H1 (cell line): ENCODE measurements around the gene SGK1. TPM values are rescaled to one million over a fixed set of nuclear protein-coding genes. Genes with fewer than 3 reads are reported as not detected.

Source experiments
- CTCF ChIA-PET: fragments of 300-600 bp; sonication (Branson Sonifier 250); formaldehyde crosslinking; loops from one replicate; lab custom pipeline; 2021; ENCODE audit not compliant: partially characterized antibody; lab: Charles Lee
- POLR2A ChIA-PET: fragments of 300-600 bp; sonication (Branson Sonifier 250); formaldehyde crosslinking; loops from one replicate; lab custom pipeline; 2021; ENCODE audit warnings: inconsistent platforms; ENCODE audit not compliant: partially characterized antibody; lab: Charles Lee
- DNase-seq, 2 experiments: peaks; one replicate each; pipeline versions ENCODE4 v3.0.0 to v3.0.0-alpha.2; 2010 to 2022; ENCODE audit warnings: low spot score in 2 of 2, low read depth in 1 of 2, mixed read lengths in 1 of 2
- FAIRE-seq: peaks from 2 replicates; lab custom pipeline; 2011; peaks lifted over from hg19 to GRCh38; lab: Jason Lieb, UNC
- H2AFZ ChIP-seq: 2 replicates; pipeline ENCODE4 v1.8.1; 2012; ENCODE audit warnings: low read length, inconsistent platforms
- H2AK5ac ChIP-seq: 2 replicates; pipeline ENCODE4 v1.6.1; 2013; ENCODE audit warnings: low read depth, low read length
- H2BK120ac ChIP-seq: replicated peaks from 2 replicates; pipeline ENCODE3; 2013; ENCODE audit warnings: low read depth, low read length, inconsistent platforms
- H2BK12ac ChIP-seq: 2 replicates; pipeline ENCODE4 v1.6.1; 2013; ENCODE audit warnings: low read depth, low read length
- H2BK15ac ChIP-seq: 2 replicates; pipeline ENCODE4 v1.6.1; 2013; ENCODE audit warnings: low read length
- H2BK20ac ChIP-seq: 2 replicates; pipeline ENCODE4 v1.6.1; 2013; ENCODE audit warnings: low read length
- H2BK5ac ChIP-seq: 2 replicates; pipeline ENCODE4 v1.6.1; 2013; ENCODE audit warnings: low read depth, low read length
- H3K14ac ChIP-seq: 2 replicates; pipeline ENCODE4 v1.6.1; 2013; ENCODE audit warnings: inconsistent platforms; ENCODE audit not compliant: insufficient read length
- H3K18ac ChIP-seq: 2 replicates; pipeline ENCODE4 v1.6.1; 2013; ENCODE audit warnings: low read length; ENCODE audit errors: extremely low read depth
- H3K23ac ChIP-seq: 2 replicates; pipeline ENCODE4 v1.6.1; 2013; ENCODE audit warnings: inconsistent platforms; ENCODE audit not compliant: insufficient read length
- H3K23me2 ChIP-seq: 2 replicates; pipeline ENCODE4 v1.6.1; 2013; ENCODE audit warnings: low read depth, low read length
- H3K27ac ChIP-seq: 2 replicates; pipeline ENCODE4 v1.6.1; 2011; ENCODE audit warnings: low read depth, low read length, inconsistent platforms
- H3K27me3 ChIP-seq, 4 experiments: replicated peaks in 1 of 4; 1 replicate in 1 of 4; 2 replicates in 3 of 4; pipeline versions ENCODE4 v1.6.1 to v1.8.1; 2011 to 2013; ENCODE audit warnings: low read length in 3 of 4, mild to moderate bottlenecking in 3 of 4, inconsistent platforms in 2 of 4, mixed read lengths in 2 of 4, moderate library complexity in 1 of 4; ENCODE audit not compliant: control insufficient read depth in 3 of 4, insufficient read depth in 3 of 4; ENCODE audit errors: extremely low read depth in 1 of 4
- H3K36me3 ChIP-seq, 4 experiments: 2 replicates each; pipeline versions ENCODE4 v1.6.1 to v1.8.1; 2011 to 2013; ENCODE audit warnings: mild to moderate bottlenecking in 4 of 4, low read length in 3 of 4, moderate library complexity in 2 of 4, control low read depth in 1 of 4, inconsistent platforms in 1 of 4; ENCODE audit not compliant: insufficient read depth in 4 of 4, control insufficient read depth in 2 of 4
- H3K4ac ChIP-seq: replicated peaks from 2 replicates; pipeline ENCODE3; 2013; ENCODE audit warnings: low read length, low read depth, mixed read lengths, inconsistent platforms; ENCODE audit not compliant: insufficient read length
- H3K4me1 ChIP-seq, 4 experiments: replicated peaks in 1 of 4; 1 replicate in 1 of 4; 2 replicates in 3 of 4; pipeline versions ENCODE4 v1.6.1 to v1.8.1; 2011 to 2013; ENCODE audit warnings: low read length in 3 of 4, inconsistent platforms in 2 of 4, mixed read lengths in 1 of 4; ENCODE audit not compliant: insufficient read depth in 4 of 4, control insufficient read depth in 3 of 4
- H3K4me2 ChIP-seq, 2 experiments: 2 replicates each; pipeline versions ENCODE4 v1.6.1 to v1.8.1; 2011 to 2013; ENCODE audit warnings: low read depth in 2 of 2, low read length in 2 of 2, control low read depth in 1 of 2, inconsistent platforms in 1 of 2, mild to moderate bottlenecking in 1 of 2; ENCODE audit not compliant: insufficient read depth in 1 of 2
- H3K4me3 ChIP-seq, 4 experiments: fragments of 200-600, 300-600 bp in 1 of 4; sonication (generic), shearing (Covaris generic), sonication (Bioruptor Twin) in 1 of 4; 2 replicates each; pipeline versions ENCODE4 v1.5.1 to v1.8.1; 2011 to 2016; ENCODE audit warnings: low read length in 4 of 4, low read depth in 3 of 4, control low read depth in 2 of 4, inconsistent platforms in 2 of 4, mild to moderate bottlenecking in 2 of 4, mixed read lengths in 1 of 4, moderate library complexity in 1 of 4; ENCODE audit not compliant: insufficient read depth in 2 of 4; ENCODE audit errors: extremely low read depth in 1 of 4
- H3K56ac ChIP-seq: replicated peaks from 2 replicates; pipeline ENCODE3; 2013; ENCODE audit warnings: low read depth, mild to moderate bottlenecking, mixed read lengths, low read length, inconsistent platforms; ENCODE audit not compliant: insufficient read length
- H3K79me1 ChIP-seq: 2 replicates; pipeline ENCODE4 v1.6.1; 2013; ENCODE audit warnings: low read depth, low read length, control low read depth
- H3K79me2 ChIP-seq, 2 experiments: 2 replicates each; pipeline versions ENCODE4 v1.6.1 to v1.8.1; 2012 to 2013; ENCODE audit warnings: low read length in 2 of 2, mild to moderate bottlenecking in 2 of 2, inconsistent platforms in 1 of 2; ENCODE audit not compliant: insufficient read depth in 2 of 2, control insufficient read depth in 1 of 2
- H3K9ac ChIP-seq, 4 experiments: replicated peaks in 1 of 4; 1 replicate in 1 of 4; 2 replicates in 3 of 4; pipeline versions ENCODE4 v1.6.1 to v1.8.1; 2011 to 2013; ENCODE audit warnings: low read depth in 3 of 4, low read length in 3 of 4, control low read depth in 2 of 4, mild to moderate bottlenecking in 2 of 4, moderate library complexity in 2 of 4, inconsistent platforms in 1 of 4; ENCODE audit errors: extremely low read depth in 1 of 4
- H3K9me3 ChIP-seq, 2 experiments: 2 replicates each; pipeline versions ENCODE4 v1.6.1 to v1.8.1; 2012 to 2013; ENCODE audit warnings: mild to moderate bottlenecking in 2 of 2, moderate library complexity in 2 of 2, control low read depth in 1 of 2, inconsistent platforms in 1 of 2, low read depth in 1 of 2, low read length in 1 of 2, mixed read lengths in 1 of 2; ENCODE audit not compliant: insufficient read depth in 2 of 2
- H4K20me1 ChIP-seq, 2 experiments: replicated peaks in 1 of 2; 2 replicates each; pipeline versions ENCODE3 to v1.8.1; 2011 to 2013; ENCODE audit warnings: inconsistent platforms in 2 of 2, low read length in 2 of 2, mild to moderate bottlenecking in 1 of 2; ENCODE audit not compliant: insufficient read depth in 2 of 2, control insufficient read depth in 1 of 2
- H4K5ac ChIP-seq: 2 replicates; pipeline ENCODE4 v1.6.1; 2013; ENCODE audit warnings: low read length, low read depth, mixed read lengths, inconsistent platforms; ENCODE audit not compliant: insufficient read length
- H4K8ac ChIP-seq: 2 replicates; pipeline ENCODE4 v1.8.0; 2013; ENCODE audit warnings: mild to moderate bottlenecking, moderate library complexity, low read length, inconsistent platforms; ENCODE audit not compliant: insufficient read depth; ENCODE audit errors: extremely low read depth
- H4K91ac ChIP-seq: replicated peaks from 2 replicates; pipeline ENCODE3; 2013; ENCODE audit warnings: low read length, mixed read lengths, inconsistent platforms; ENCODE audit not compliant: insufficient read length
- GABPA ChIP-seq: IDR thresholded peaks from 2 replicates; pipeline ENCODE4 v1.6.1; 2011; ENCODE audit warnings: mild to moderate bottlenecking, low read length, moderate library complexity, borderline replicate concordance; ENCODE audit not compliant: insufficient read depth
- HDAC2 ChIP-seq, 2 experiments: fragments of 300-600 bp in 1 of 2; sonication (generic) in 1 of 2; IDR thresholded peaks; 2 replicates each; pipeline ENCODE4 v1.6.1; 2011 to 2012; ENCODE audit warnings: low read depth in 2 of 2, low read length in 2 of 2, mild to moderate bottlenecking in 2 of 2, moderate library complexity in 2 of 2, borderline replicate concordance in 1 of 2, inconsistent platforms in 1 of 2
- RNF2 ChIP-seq: fragments of 200-900, 300-1000 bp; sonication (generic); IDR thresholded peaks from 2 replicates; pipeline ENCODE4 v1.7.1; 2016; ENCODE audit warnings: borderline replicate concordance, low read depth, mild to moderate bottlenecking, antibody characterized with exemption, low read length; ENCODE audit not compliant: poor library complexity, severe bottlenecking; ENCODE audit errors: missing control alignments
- RXRA ChIP-seq: IDR thresholded peaks from 2 replicates; pipeline ENCODE4 v1.6.1; 2011; ENCODE audit warnings: low read depth, mild to moderate bottlenecking, low read length, moderate library complexity; ENCODE audit not compliant: insufficient read depth
- SIN3A ChIP-seq, 2 experiments: IDR thresholded peaks in 1 of 2; conservative IDR thresholded peaks in 1 of 2; 2 replicates each; pipeline ENCODE4 v1.6.1; 2011 to 2012; ENCODE audit warnings: low read length in 2 of 2, improper control_type of control experiment in 1 of 2, low read depth in 1 of 2, mild to moderate bottlenecking in 1 of 2
- TAF7 ChIP-seq: optimal IDR thresholded peaks from 2 replicates; pipeline ENCODE3; 2011; ENCODE audit warnings: low read depth, mild to moderate bottlenecking, inconsistent platforms, low read length, moderate library complexity, borderline replicate concordance
- TCF12 ChIP-seq: IDR thresholded peaks from 2 replicates; pipeline ENCODE4 v1.6.1; 2011; ENCODE audit warnings: low read depth, mild to moderate bottlenecking, low read length
- WGBS, 2 experiments: shearing (Covaris generic) in 1 of 2; methylation state at CpG; one replicate each; pipeline versions ENCODE4 v1.1.6 to v1.1.7; 2013 to 2015; ENCODE audit warnings: low lambda C conversion rate in 2 of 2, mixed read lengths in 2 of 2, inconsistent platforms in 1 of 2, low coverage in 1 of 2, missing lambda C conversion rate in 1 of 2; ENCODE audit not compliant: insufficient replicate concordance in 2 of 2, insufficient coverage in 1 of 2, insufficient read length in 1 of 2; ENCODE audit errors: extremely low coverage in 1 of 2, missing lambda C conversion rate in 1 of 2; 5-methylcytosine and 5-hydroxymethylcytosine counted together
- polyA plus RNA-seq, 7 experiments: library from polyadenylated mRNA; depleted of rRNA in 3 of 7; stranded (reverse) in 5 of 7; unstranded in 2 of 7; fragments of >200 nt in 5 of 7; fragments of 200-250 nt in 2 of 7; gene quantifications; 1 replicate in 5 of 7; 2 replicates in 1 of 7; 4 replicates in 1 of 7; pipeline versions ENCODE4 v1.2.1 to v1.2.3, GENCODE V29; 2011 to 2013; ENCODE audit warnings: missing spikeins in 2 of 7, mixed read lengths in 2 of 7
- total RNA-seq: library from RNA; stranded (reverse); fragmentation: NEBNext Ultra II Directional; extraction: Animal tissue kit (Norgen Biotek cat#: 25700); gene quantifications from 2 replicates; pipeline ENCODE4 v1.2.1, GENCODE V29; 2021

The SGK1 gene
- total and polyA plus RNA-seq, 2 of the 8 experiments (the other 6 are each of a cell fraction or from before 2014, with no cell fraction given) = 14.5 to 18.4 TPM

GRCh38 chr6:134207421-134207820 is 110.5 kb downstream of the SGK1 start:
- Histone ChIP-seq H3K23me2 (no peaks in the 10 kb centered on the region), H3K79me1 (no peaks in the 10 kb centered on the region), H3K23ac (no peak overlapping the region), H2AFZ (no peak overlapping the region), H4K5ac (no peak overlapping the region), H2BK12ac (no peak overlapping the region), H3K4ac (no peak overlapping the region), H3K9me3 (no peaks in the 10 kb centered on the region), H3K27me3 (no peaks in the 10 kb centered on the region), H3K14ac (no peak overlapping the region), H2BK120ac (no peak overlapping the region), H2BK20ac (no peak overlapping the region), H4K20me1 (no peaks in the 10 kb centered on the region), H4K91ac (no peak overlapping the region), H3K36me3 (no peaks in the 10 kb centered on the region), H3K4me1 (no peaks in the 10 kb centered on the region), H2BK5ac (no peak overlapping the region), H2BK15ac (no peak overlapping the region), H3K9ac (no peak overlapping the region), H3K56ac (no peak overlapping the region), H3K4me2 (no peak overlapping the region), H3K79me2 (no peaks in the 10 kb centered on the region), H2AK5ac (no peak overlapping the region), H3K4me3 (no peak overlapping the region), H4K8ac (no peak overlapping the region), H3K27ac (no peak overlapping the region), H3K18ac (no peak overlapping the region)
- TF ChIP-seq GABPA (no peak), RXRA (no peak), TCF12 (no peak), HDAC2 (IDR thresholded peaks at IDR 0.05; ENCODE audit: borderline replicate concordance in 1 of 2, low read depth in 2 of 2, low read length in 2 of 2) (no peak), RNF2 (no peak), SIN3A (conservative IDR thresholded peaks at IDR 0.05 in 1 of 2, IDR thresholded peaks at IDR 0.05 in 1 of 2; ENCODE audit: low read depth in 1 of 2, low read length in 2 of 2) (no peak), TAF7 (no peak)
- WGBS, 2 experiments = 91% methylated on average over 4 of the region's 4 CpGs; no CpG with 5 or more reads in 1 of the 2 experiments
- no peak for DNase-seq
- ChIA-PET CTCF (no interaction called here), POLR2A (no interaction called here)
- FAIRE-seq = no peak
